LNCaP clone FGC (cell line): ENCODE measurements around the gene PJA2.
"Not testable (repeated sequence)": the region's sequence is repeated elsewhere in the genome, so short reads cannot be mapped to it uniquely, and the experiment has no call there.

Source experiments
- DNase-seq: peaks from one replicate; pipeline ENCODE4 v3.0.0-alpha.2; 2011; ENCODE audit warnings: low read depth
- H3K4me3 ChIP-seq: 2 replicates; pipeline ENCODE4 v1.5.1; 2011; ENCODE audit warnings: mild to moderate bottlenecking, low read depth, low read length, control low read depth
- TF ChIP-seq, protein P1 (sequence below): IDR thresholded peaks from 2 replicates; pipeline ENCODE4 v1.5.1; 2012; ENCODE audit warnings: mild to moderate bottlenecking; ENCODE audit not compliant: control insufficient read depth, insufficient read depth; ENCODE audit errors: extremely low read depth

Gene PJA2

DNA sequence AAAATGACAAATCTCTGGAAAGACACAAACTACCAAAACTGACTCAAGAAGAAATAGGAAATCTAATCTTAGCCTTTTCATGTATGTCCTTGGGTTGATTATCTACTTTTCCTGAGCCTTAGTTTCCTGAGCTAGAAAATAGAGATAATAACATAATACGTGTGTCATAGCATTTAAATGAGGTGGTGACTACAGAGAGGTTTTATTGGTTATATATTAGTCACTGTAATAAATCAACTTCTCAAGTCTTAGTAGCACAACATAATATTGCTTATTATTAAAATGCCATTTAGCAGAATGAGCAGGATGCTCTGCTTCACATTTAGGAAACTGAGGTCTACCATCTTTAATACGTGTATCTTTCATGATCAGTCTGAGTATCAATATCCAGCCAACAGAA is 7.1 kb upstream of the PJA2 start:
- DNase-seq: no peak
- TF ChIP-seq, protein P1, sequence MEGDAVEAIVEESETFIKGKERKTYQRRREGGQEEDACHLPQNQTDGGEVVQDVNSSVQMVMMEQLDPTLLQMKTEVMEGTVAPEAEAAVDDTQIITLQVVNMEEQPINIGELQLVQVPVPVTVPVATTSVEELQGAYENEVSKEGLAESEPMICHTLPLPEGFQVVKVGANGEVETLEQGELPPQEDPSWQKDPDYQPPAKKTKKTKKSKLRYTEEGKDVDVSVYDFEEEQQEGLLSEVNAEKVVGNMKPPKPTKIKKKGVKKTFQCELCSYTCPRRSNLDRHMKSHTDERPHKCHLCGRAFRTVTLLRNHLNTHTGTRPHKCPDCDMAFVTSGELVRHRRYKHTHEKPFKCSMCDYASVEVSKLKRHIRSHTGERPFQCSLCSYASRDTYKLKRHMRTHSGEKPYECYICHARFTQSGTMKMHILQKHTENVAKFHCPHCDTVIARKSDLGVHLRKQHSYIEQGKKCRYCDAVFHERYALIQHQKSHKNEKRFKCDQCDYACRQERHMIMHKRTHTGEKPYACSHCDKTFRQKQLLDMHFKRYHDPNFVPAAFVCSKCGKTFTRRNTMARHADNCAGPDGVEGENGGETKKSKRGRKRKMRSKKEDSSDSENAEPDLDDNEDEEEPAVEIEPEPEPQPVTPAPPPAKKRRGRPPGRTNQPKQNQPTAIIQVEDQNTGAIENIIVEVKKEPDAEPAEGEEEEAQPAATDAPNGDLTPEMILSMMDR: no peak
- H3K4me3 ChIP-seq: no peak overlapping the region

DNA sequence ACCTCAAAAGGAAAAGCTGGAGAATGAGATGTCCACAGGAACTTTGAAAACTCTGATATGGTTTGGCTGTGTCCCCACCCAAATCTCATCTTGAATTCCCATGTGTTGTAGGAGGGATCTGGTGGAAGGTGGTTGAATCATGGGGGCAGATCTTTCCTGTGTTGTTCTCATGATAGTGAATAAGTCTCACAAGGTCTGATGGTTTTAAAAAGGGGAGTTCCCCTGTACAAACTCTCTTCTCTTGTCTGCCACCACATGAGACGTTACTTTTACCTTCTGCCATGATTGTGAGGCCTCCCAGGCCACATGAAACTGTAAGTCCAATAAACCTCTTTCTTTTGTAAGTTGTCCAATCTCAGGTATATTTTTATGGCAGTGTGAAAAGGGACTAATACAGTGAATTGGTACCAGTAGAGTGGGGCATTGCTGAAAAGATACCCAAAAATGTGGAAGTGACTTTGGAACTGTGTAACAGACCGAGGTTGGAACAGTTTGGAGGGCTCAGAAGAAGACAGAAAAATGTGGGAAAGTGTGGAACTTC is 4.2 kb upstream of the PJA2 start:
- not testable (repeated sequence) for H3K4me3 ChIP-seq, DNase-seq

DNA sequence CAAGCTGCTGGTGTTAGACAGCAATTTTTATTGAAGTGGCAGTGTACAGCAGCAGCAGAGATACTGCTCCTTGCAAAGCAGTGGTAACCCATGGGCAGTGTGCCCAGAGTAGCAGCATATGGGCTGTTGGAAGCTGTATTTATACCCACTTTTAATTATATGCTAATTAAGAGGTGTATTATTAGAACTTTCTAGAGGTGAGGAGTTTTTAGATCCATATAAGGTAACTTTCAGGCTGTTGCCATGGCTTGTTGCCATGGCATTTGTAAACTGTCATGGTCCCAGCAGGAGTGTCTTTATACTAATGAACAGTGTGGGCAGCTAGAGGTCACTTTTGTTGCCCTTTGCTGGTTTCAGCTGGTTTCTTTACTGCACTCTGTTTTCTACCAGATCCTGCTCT is 3.7 kb upstream of the PJA2 start:
- DNase-seq: no peak
- H3K4me3 ChIP-seq: no peak overlapping the region
- TF ChIP-seq, protein P1: no peak

DNA sequence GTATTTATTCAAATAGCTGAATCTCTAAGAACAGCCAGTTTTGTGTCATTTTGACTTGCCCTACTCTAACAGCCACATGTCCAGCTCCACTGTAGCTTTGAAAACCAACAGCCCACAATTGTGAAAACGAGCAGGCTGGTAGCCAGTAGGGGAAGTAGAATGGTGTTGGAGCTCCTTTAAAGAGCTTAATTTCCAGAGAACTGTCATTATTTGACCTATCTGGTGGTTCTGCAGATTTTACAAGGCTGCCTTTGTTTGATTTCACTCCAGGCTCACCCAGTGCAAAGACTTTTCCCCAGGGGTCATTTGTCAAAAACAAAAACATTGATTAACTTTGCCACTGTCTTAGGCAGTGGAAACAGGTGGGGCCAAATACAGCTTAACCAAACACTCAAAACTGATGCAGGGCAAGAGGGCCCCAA is 3.2 kb upstream of the PJA2 start:
- TF ChIP-seq, protein P1: no peak
- no peak for DNase-seq
- H3K4me3 ChIP-seq: no peak overlapping the region

DNA sequence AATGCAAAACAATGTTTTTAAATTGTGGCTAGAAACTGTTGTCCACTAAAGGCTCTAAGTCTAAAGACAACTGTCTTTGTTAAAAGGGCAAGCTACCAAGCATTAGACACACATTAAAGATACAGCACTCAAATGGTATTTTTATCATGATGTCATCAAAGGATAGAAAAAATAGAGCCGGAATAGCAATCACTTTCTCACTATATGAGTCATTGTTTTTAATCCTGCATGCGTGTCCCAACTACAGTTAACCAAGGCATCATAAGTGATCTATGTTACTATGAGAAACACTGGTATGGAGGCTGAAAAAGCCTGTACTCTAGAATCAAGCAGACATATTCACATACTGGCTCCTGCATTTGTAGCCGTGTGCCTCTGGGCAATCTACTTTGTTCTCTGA is 1.9 kb upstream of the PJA2 start:
- DNase-seq: no peak
- TF ChIP-seq, protein P1: no peak
- no peak overlapping the region for H3K4me3 ChIP-seq

DNA sequence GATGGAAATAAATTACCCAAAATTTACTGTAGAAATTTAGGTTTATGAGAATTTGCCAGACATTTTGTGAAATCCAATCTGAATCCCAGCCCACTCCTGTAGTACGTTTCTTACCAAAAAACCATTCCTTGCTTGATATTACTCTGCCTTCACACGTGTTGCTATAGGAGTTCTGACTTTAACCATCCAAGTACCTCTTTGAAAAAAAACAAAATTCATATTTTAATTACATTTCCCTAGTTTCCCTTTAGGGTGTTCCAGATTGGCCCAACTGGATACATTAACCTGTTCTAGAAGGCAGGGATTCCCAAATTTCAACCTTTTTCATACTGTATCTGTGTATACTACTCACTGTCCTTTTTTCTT is 1.4 kb upstream of the PJA2 start:
- peak overlapping the region; percentile 86 for H3K4me3 ChIP-seq
- TF ChIP-seq, protein P1: no peak
- no peak for DNase-seq

DNA sequence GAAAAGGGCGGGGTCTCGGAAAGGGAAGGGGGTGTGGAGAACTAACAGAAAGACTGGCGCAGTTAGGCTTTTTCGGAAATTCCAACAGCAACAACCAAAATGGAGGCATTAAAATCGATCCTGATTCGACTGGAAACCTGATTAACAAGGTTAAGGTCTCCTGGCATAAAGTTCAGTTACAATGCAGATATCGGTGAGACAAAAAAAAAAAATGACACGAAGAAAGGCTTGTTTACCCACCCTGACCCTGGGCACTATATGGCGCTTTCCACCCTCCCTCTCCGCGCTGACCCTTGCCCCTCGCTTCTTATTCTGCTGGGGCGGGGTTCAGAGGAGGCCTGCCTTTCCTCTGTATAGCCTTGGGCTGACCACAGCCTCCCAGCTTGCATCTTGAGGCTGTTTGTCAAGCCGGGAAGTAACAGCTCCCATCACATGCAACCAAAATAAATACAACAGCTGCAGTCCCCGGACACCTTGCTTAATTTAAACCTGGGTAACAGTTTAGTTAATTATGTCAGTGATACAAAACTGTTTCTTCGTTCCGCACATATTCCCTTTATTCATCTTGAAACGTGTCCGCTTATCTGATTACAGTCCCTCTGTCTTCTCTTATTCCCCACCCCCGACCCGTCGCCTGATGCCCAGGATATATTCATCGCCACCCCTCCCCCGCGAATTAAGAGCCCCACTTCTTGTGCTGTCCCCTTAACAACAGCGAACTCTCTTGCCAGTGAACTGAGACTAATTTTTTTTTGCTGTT is 795 bp upstream of the PJA2 start:
- DNase-seq: no peak
- H3K4me3 ChIP-seq: peak overlapping the region; percentile 86
- TF ChIP-seq, protein P1: no peak
